ENCODE results near the gene PLEK.

GRCh38 chr2:68362069-68362468 lies 3.0 kb upstream of the PLEK start:
- TF ChIP-seq, protein P1, sequence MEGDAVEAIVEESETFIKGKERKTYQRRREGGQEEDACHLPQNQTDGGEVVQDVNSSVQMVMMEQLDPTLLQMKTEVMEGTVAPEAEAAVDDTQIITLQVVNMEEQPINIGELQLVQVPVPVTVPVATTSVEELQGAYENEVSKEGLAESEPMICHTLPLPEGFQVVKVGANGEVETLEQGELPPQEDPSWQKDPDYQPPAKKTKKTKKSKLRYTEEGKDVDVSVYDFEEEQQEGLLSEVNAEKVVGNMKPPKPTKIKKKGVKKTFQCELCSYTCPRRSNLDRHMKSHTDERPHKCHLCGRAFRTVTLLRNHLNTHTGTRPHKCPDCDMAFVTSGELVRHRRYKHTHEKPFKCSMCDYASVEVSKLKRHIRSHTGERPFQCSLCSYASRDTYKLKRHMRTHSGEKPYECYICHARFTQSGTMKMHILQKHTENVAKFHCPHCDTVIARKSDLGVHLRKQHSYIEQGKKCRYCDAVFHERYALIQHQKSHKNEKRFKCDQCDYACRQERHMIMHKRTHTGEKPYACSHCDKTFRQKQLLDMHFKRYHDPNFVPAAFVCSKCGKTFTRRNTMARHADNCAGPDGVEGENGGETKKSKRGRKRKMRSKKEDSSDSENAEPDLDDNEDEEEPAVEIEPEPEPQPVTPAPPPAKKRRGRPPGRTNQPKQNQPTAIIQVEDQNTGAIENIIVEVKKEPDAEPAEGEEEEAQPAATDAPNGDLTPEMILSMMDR (IDR thresholded peaks at IDR 0.05 in 4 of 5, conservative IDR thresholded peaks at IDR 0.05 in 1 of 5) = peak; percentile 31 to 55 (median 46)
- no peak for TF ChIP-seq POLR2A (IDR thresholded peaks at IDR 0.05)
